ENCODE measurements around the gene METTL14.

Gene METTL14

DNA sequence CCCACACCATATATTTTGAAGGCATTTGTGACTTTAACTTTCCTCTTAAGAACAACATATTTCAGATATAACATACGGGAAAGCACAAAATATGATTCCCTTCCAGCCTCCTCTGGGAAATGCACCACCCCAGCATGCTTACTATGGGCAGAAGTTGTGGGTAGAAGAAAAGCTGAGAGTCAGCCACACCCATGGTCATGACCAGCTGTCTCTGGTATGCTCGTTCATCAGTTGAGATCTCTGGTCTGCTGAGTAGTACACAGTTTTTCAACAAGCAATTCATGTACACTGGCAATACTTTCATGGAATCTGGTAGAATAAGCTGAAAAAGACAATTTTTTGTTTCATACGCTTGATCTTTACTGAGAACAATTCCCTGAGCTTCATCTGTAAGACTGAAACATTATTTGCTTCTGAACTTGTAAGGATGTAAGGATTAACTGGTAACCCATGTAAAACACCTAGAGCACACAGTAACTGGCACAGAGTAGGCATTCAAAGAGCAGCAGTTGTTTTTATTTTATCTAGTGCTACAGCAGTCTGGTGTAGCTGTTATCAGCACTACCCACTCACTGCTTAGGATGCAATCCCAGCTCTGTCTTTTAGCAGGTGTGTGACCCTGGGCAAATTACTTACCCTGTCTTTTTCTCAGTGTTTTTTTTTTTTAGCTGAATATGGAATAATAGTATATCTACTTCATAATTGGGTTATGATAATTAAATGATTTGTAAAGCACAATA, 47.6 kb downstream of the METTL14 start:
- H3K27ac ChIP-seq (ENCODE audit: low read depth, low read length), result no peak overlapping the region
- H3K4ac ChIP-seq (ENCODE audit: low read depth, low read length), result no peak overlapping the region
- no peak overlapping the region for H4K8ac ChIP-seq (ENCODE audit: low read depth, low read length)
- no peak overlapping the region for H2BK120ac ChIP-seq (ENCODE audit: insufficient read depth, low read length, poor library complexity)
- H3K27me3 ChIP-seq (ENCODE audit: insufficient read depth, low read length), result no peaks in the 10 kb centered on the region
- H2AFZ ChIP-seq (ENCODE audit: insufficient read depth, low read length, poor library complexity), result no peak overlapping the region
- no peaks in the 10 kb centered on the region for H3K79me1 ChIP-seq (ENCODE audit: low read length)
- H3K9me3 ChIP-seq (ENCODE audit: insufficient read depth, low read depth, low read length), result no peaks in the 10 kb centered on the region
- WGBS (ENCODE audit: extremely low coverage, insufficient coverage, insufficient read length), result no CpG with 5 or more reads among the region's 3 CpGs
- DNase-seq, result no peak
- H3K4me2 ChIP-seq (ENCODE audit: low read length), result no peak overlapping the region
- no peak overlapping the region for H2BK12ac ChIP-seq (ENCODE audit: low read length)
- H3K4me1 ChIP-seq (ENCODE audit: control insufficient read depth in 1 of 2, insufficient read depth in 2 of 2, low read length in 2 of 2), result no peaks in the 10 kb centered on the region
- no peak overlapping the region for H3K23ac ChIP-seq (ENCODE audit: low read length)
- H3K79me2 ChIP-seq (ENCODE audit: control insufficient read depth, insufficient read depth, low read length, poor library complexity), result no peaks in the 10 kb centered on the region
- no peak overlapping the region for H4K91ac ChIP-seq (ENCODE audit: low read depth, low read length)
- H4K12ac ChIP-seq (ENCODE audit: low read depth, low read length), result no peak overlapping the region
- H2AK5ac ChIP-seq (ENCODE audit: low read length), result no peak overlapping the region
- no peak overlapping the region for H3K18ac ChIP-seq (ENCODE audit: low read length)
- no peak overlapping the region for H3K14ac ChIP-seq (ENCODE audit: low read length)
- H3K9ac ChIP-seq (ENCODE audit: low read length), result no peak overlapping the region
- H3K36me3 ChIP-seq (ENCODE audit: control insufficient read depth in 1 of 2, insufficient read depth in 2 of 2, low read length in 2 of 2), result peaks cover 20 to 38% of the 10 kb centered on the region in 2 experiments
- H2BK5ac ChIP-seq (ENCODE audit: low read depth, low read length, poor library complexity), result no peak overlapping the region
- H3K4me3 ChIP-seq (ENCODE audit: low read depth, low read length), result no peak overlapping the region

DNA sequence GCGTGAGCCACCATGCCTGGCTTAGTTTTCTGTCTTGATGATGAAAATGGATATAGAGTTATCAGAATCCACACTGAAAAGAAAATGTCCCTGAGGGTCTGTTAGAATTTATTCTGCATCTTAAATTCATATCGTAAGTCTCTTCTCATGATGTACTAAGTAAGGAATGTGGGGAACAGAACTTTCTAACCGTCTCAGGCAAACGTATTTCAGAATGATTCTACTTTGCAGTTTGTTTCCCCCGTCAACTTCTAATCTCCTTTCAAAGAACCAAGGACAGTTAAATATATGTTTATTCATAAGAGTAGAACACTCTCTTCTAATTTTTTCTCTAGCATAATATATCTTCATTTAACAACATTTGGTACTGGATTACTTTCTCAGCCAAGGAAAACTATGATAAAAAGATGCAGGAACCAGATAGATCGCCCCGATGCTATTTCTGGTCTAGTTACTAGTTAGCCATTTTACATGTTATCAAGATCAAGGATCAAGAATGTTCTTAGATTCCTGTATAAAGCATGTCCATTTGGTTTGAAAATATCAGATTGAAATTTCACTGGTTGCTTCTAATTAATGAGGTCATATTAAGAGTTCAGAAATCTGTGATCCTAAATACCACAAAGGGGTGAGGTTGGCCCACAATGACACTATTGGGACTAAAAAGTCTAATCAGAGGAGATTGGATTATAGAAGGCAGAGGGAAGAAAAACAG, 49.5 kb downstream of the METTL14 start:
- Histone ChIP-seq H3K4me1 (ENCODE audit: control insufficient read depth in 1 of 2, insufficient read depth in 2 of 2, low read length in 2 of 2) (no peaks in the 10 kb centered on the region), H3K4ac (ENCODE audit: low read depth, low read length) (no peak overlapping the region), H3K79me2 (ENCODE audit: control insufficient read depth, insufficient read depth, low read length, poor library complexity) (no peaks in the 10 kb centered on the region), H2BK12ac (ENCODE audit: low read length) (no peak overlapping the region), H3K9me3 (ENCODE audit: insufficient read depth, low read depth, low read length) (no peaks in the 10 kb centered on the region), H2AFZ (ENCODE audit: insufficient read depth, low read length, poor library complexity) (no peak overlapping the region), H4K8ac (ENCODE audit: low read depth, low read length) (no peak overlapping the region), H2AK5ac (ENCODE audit: low read length) (no peak overlapping the region), H3K18ac (ENCODE audit: low read length) (no peak overlapping the region), H3K4me2 (ENCODE audit: low read length) (no peak overlapping the region), H4K91ac (ENCODE audit: low read depth, low read length) (no peak overlapping the region), H4K12ac (ENCODE audit: low read depth, low read length) (no peak overlapping the region), H3K79me1 (ENCODE audit: low read length) (no peaks in the 10 kb centered on the region), H3K23ac (ENCODE audit: low read length) (no peak overlapping the region), H3K4me3 (ENCODE audit: low read depth, low read length) (no peak overlapping the region), H2BK120ac (ENCODE audit: insufficient read depth, low read length, poor library complexity) (no peak overlapping the region), H3K27me3 (ENCODE audit: insufficient read depth, low read length) (no peaks in the 10 kb centered on the region), H3K27ac (ENCODE audit: low read depth, low read length) (no peak overlapping the region), H3K14ac (ENCODE audit: low read length) (no peak overlapping the region), H2BK5ac (ENCODE audit: low read depth, low read length, poor library complexity) (no peak overlapping the region), H3K9ac (ENCODE audit: low read length) (no peak overlapping the region), H3K36me3 (ENCODE audit: control insufficient read depth in 1 of 2, insufficient read depth in 2 of 2, low read length in 2 of 2) (peaks cover 18 to 42% of the 10 kb centered on the region in 2 experiments)
- no peak for DNase-seq
- no CpG with 5 or more reads among the region's 7 CpGs for WGBS (ENCODE audit: extremely low coverage, insufficient coverage, insufficient read length)

DNA sequence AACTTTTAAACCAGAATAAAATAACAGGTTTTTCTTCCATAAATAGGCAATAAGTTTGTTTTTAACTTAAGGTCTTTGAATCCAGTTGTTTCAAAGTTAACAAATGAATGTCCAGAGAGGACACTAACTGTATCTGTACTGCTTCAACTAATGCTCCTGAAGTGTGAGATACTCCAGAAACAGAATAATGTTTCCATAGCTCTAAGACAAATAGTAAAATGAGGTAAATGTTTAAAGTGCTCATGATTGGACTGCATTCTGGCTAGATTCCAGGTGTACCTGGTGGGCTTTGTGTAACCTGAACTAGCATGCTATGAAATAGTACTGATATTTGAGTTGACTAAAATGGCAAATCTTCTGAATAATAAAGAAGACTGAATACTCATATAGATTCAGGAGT, 51.7 kb downstream of the METTL14 start:
- H2BK12ac ChIP-seq (ENCODE audit: low read length), result no peak overlapping the region
- H2BK120ac ChIP-seq (ENCODE audit: insufficient read depth, low read length, poor library complexity), result no peak overlapping the region
- no peak overlapping the region for H3K4me3 ChIP-seq (ENCODE audit: low read depth, low read length)
- H3K4ac ChIP-seq (ENCODE audit: low read depth, low read length), result no peak overlapping the region
- no peak overlapping the region for H4K91ac ChIP-seq (ENCODE audit: low read depth, low read length)
- H3K79me2 ChIP-seq (ENCODE audit: control insufficient read depth, insufficient read depth, low read length, poor library complexity), result no peaks in the 10 kb centered on the region
- H3K23ac ChIP-seq (ENCODE audit: low read length), result no peak overlapping the region
- H3K4me1 ChIP-seq (ENCODE audit: control insufficient read depth in 1 of 2, insufficient read depth in 2 of 2, low read length in 2 of 2), result no peaks in the 10 kb centered on the region
- no peak overlapping the region for H4K8ac ChIP-seq (ENCODE audit: low read depth, low read length)
- no peaks in the 10 kb centered on the region for H3K27me3 ChIP-seq (ENCODE audit: insufficient read depth, low read length)
- no peak overlapping the region for H3K9ac ChIP-seq (ENCODE audit: low read length)
- H2AK5ac ChIP-seq (ENCODE audit: low read length), result no peak overlapping the region
- peaks cover 2% of the 10 kb centered on the region for H3K79me1 ChIP-seq (ENCODE audit: low read length)
- no peak overlapping the region for H3K27ac ChIP-seq (ENCODE audit: low read depth, low read length)
- DNase-seq, result no peak
- H3K14ac ChIP-seq (ENCODE audit: low read length), result no peak overlapping the region
- peaks cover 18 to 39% of the 10 kb centered on the region in 2 experiments for H3K36me3 ChIP-seq (ENCODE audit: control insufficient read depth in 1 of 2, insufficient read depth in 2 of 2, low read length in 2 of 2)
- H2BK5ac ChIP-seq (ENCODE audit: low read depth, low read length, poor library complexity), result no peak overlapping the region
- no peak overlapping the region for H3K18ac ChIP-seq (ENCODE audit: low read length)
- H3K4me2 ChIP-seq (ENCODE audit: low read length), result no peak overlapping the region
- H3K9me3 ChIP-seq (ENCODE audit: insufficient read depth, low read depth, low read length), result no peaks in the 10 kb centered on the region
- H4K12ac ChIP-seq (ENCODE audit: low read depth, low read length), result no peak overlapping the region
- no peak overlapping the region for H2AFZ ChIP-seq (ENCODE audit: insufficient read depth, low read length, poor library complexity)

DNA sequence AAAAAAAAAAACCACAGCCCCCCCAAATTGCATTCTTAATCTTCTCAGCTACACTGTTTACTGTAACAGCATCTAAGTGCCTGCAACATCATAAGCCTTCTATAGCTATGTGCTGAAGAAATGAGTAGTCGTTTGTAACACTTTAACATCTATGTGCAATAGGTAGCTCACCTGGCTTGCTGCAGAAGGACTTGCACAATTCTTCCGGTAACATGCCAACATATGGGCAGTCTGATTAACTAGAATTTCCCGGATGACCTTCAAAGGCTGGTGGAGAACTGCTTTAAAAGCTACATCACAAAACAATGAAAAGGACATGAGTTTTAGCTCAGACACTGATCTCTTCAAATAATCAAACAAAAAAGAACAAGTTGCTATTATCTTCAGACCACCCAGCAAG, 52.9 kb downstream of the METTL14 start:
- Histone ChIP-seq H2AK5ac (ENCODE audit: low read length) (no peak overlapping the region), H3K9ac (ENCODE audit: low read length) (no peak overlapping the region)
- WGBS (ENCODE audit: extremely low coverage, insufficient coverage, insufficient read length), result no CpG with 5 or more reads among the region's 3 CpGs

More for the DNA sequence above, 52.9 kb downstream of the METTL14 start:
- Histone ChIP-seq H2BK120ac (ENCODE audit: insufficient read depth, low read length, poor library complexity) (no peak overlapping the region), H3K27me3 (ENCODE audit: insufficient read depth, low read length) (no peaks in the 10 kb centered on the region), H3K4me2 (ENCODE audit: low read length) (no peak overlapping the region), H3K18ac (ENCODE audit: low read length) (no peak overlapping the region), H4K8ac (ENCODE audit: low read depth, low read length) (no peak overlapping the region), H2BK12ac (ENCODE audit: low read length) (no peak overlapping the region), H3K14ac (ENCODE audit: low read length) (no peak overlapping the region), H4K91ac (ENCODE audit: low read depth, low read length) (no peak overlapping the region), H3K4me1 (ENCODE audit: control insufficient read depth in 1 of 2, insufficient read depth in 2 of 2, low read length in 2 of 2) (no peaks in the 10 kb centered on the region), H2BK5ac (ENCODE audit: low read depth, low read length, poor library complexity) (no peak overlapping the region), H3K23ac (ENCODE audit: low read length) (no peak overlapping the region), H3K4me3 (ENCODE audit: low read depth, low read length) (no peak overlapping the region), H3K4ac (ENCODE audit: low read depth, low read length) (no peak overlapping the region), H3K36me3 (ENCODE audit: control insufficient read depth in 1 of 2, insufficient read depth in 2 of 2, low read length in 2 of 2) (peaks cover 16 to 39% of the 10 kb centered on the region in 2 experiments), H3K27ac (ENCODE audit: low read depth, low read length) (no peak overlapping the region), H4K12ac (ENCODE audit: low read depth, low read length) (no peak overlapping the region), H2AFZ (ENCODE audit: insufficient read depth, low read length, poor library complexity) (no peak overlapping the region), H3K9me3 (ENCODE audit: insufficient read depth, low read depth, low read length) (no peaks in the 10 kb centered on the region), H3K79me2 (ENCODE audit: control insufficient read depth, insufficient read depth, low read length, poor library complexity) (no peaks in the 10 kb centered on the region), H3K79me1 (ENCODE audit: low read length) (peaks cover 5% of the 10 kb centered on the region)
- DNase-seq, result peak; percentile 3 to 25

Data from trophoblast cell (in vitro differentiated cells and primary cell).